SK-N-MC (cell line): ENCODE results near the gene DNMT3L.

ENCODE experiments used
- EZH2 ChIP-seq: fragments of 200-600 bp; sonication (generic); IDR thresholded peaks from one replicate; pipeline ENCODE4 v1.6.1; 2017; ENCODE audit warnings: antibody characterized with exemption
- POLR2AphosphoS5 ChIP-seq: IDR thresholded peaks from 2 replicates; pipeline ENCODE4 v1.6.1; 2012; ENCODE audit warnings: mild to moderate bottlenecking, low read depth, low read length, borderline replicate concordance

GRCh38 chr21:44260066-44260465, 1.6 kb downstream of the DNMT3L start:
- TF ChIP-seq EZH2 (no peak), POLR2AphosphoS5 (no peak)
